Measurements from ENCODE around the gene ZMYM4.
A peak's percentile ranks its signal among the peaks of the same experiment; 100 is the strongest.

ZMYM4 gene

GRCh38 chr1:35408925-35409324 is 140.4 kb downstream of the ZMYM4 start:
- DNase-seq, result no peak

- DNase-seq, result no peak
Measured at GRCh38 chr1:35426097-35426586, 157.6 kb downstream of the ZMYM4 start.

- no peak for DNase-seq
Measured at GRCh38 chr1:35428360-35428759, 159.9 kb downstream of the ZMYM4 start.

DNA sequence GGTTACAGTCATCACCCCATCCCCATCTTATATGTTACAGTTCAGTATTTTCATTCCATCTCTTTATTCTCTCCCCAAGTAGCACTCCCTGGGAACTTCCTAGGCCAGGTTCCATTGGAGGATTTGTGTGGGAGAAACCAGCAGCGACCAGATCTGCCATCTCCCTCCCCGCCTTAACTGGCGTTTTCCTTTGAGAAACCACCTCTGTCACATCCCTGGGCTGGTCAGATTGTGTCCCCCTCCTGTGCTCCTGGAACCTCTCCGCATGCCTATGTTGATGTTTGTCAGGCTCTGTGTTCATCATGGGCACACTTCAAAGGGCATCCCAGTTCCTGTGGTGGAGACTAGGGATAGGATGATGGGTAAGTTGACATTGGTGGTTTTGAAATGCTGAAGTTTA is 162.3 kb downstream of the ZMYM4 start:
- DNase-seq, result no peak

GRCh38 chr1:35431173-35431599 is 162.7 kb downstream of the ZMYM4 start:
- no peak for DNase-seq

DNA sequence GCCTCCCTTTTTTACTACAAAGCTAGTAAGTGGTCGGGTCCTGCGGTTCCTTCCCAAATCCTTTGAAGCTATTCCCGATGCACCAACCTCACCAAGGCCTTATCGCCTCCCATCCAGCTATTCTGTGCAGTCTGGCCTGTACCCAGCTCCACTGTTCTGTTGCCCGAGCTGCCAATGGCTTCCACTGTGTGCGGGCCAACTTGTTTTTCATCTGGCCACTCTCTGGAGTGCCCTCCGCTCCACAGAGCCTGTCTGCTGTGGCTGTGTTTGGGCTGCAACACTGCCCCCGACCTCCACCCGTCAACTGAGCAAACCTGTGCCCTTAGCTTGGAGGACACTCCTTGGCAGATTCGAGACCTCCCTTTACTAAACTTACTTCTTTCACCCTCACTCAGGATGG is 163.7 kb downstream of the ZMYM4 start:
- DNase-seq, result no peak

DNA sequence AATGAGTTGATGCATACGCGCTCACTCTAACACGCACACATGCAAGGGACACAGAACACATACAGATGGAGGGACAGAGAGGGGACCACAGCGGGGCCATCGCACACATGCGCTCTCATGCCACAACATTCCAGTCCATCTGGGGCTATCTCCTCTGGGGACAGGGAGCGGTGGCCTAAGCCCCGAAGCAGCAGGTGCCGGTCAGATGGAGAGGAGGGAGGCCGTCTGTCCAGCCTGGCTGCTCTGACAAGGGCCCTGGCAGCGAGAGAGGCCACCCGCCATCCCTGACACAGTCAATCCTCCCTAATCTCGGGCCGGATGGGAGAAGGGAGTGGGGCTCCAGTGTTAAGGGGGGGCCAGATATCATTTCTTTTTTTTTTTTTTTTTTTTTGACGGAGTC is 165.2 kb downstream of the ZMYM4 start:
- no peak for DNase-seq

DNA sequence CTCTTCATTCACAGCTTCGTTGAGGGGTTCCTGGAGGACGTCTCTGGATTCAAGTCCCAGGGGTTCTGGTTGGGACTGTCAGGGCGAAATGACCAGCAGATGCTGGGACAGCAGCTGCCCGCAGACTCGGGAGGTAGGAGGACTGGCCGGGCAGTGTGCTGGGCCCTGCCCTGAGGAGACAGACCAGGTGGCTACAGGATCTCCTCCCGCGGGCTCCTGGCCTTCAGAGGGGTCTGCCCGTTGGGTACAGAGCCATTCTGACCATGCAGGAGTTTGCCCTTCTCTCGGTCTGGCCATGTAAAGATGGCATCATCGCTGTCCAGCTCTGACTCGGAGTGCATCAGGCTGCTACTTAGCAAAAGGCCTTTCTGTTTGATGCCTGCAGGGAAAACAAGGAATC is 166.2 kb downstream of the ZMYM4 start:
- no peak for DNase-seq

GRCh38 chr1:35436078-35436477 is 167.6 kb downstream of the ZMYM4 start:
- no peak for DNase-seq

GRCh38 chr1:35437200-35437599 is 168.7 kb downstream of the ZMYM4 start:
- DNase-seq, result no peak

DNA sequence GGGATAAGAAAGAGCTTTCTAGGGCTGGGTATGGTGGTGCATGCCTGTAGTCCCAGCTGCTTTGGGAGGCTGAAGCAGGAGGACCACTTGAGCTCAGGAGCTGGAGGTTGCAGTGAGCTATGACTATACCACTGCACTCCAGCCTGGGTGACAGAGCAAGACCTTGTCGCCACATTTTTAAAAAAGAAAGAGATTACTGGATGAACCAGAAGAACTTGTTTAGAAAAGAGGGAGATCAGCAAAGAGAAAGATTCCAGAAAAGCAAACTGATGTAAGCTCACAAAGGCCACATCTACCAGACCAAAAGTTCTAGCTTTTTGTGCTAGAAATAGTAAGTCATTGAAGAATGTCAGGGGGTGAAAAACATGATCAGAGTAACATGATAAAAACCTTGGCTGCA is 171.1 kb downstream of the ZMYM4 start:
- no peak for DNase-seq

DNA sequence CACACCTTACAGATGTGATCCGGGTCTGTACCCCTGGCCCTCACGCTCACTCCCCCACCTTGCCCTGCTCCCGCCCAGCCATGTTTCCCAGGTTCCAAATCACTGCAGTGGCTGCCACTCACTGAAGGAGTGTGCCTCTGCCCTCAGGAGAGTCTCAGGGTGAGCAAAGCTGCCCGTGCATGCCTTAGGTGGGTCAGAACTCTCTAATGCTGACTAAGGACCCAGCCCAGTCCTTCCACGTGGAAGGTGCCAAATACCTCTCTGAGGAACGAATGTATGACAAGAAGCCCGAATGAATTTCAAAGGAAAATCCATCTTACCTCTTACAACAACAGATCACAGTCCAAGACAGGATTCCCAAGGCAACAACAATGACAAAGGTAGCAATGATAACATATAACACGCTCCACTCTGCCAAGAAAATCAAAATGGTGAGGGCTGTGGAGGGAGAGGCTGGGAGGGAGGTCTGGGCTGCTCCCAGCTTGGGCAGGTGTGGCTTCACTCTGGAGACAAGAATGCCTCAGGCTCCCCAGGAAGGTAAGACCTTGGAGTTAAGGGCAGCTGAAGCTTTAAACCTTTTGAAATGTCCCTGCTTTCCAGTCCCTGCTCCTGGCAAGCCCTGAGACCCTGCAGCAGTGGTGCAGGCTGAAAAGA is 173.5 kb downstream of the ZMYM4 start:
- DNase-seq, result no peak

DNA sequence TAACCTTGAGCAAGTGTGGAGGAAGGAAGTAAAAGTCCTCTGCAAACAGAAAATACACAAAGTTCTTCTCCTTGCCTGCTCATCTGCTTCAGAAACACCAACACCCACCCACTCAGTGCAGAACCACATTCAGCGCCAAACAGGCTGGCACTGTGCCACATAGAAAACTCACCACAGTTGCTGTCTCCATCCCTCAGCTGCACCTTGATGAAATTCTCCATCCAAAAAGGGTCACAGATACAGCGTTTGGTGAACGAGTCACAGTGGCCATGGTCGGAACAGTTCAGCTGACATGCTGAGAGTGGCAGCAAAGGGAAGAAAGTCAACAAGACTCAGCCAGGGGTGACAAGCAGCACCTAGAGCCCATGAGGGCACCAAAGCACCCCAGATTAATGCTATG is 174.2 kb downstream of the ZMYM4 start:
- no peak for DNase-seq

- DNase-seq, result no peak
Measured at GRCh38 chr1:35443768-35444518, 175.4 kb downstream of the ZMYM4 start.

GRCh38 chr1:35444519-35444774 is 175.9 kb downstream of the ZMYM4 start:
- DNase-seq, result no peak

- no peak for DNase-seq
Measured at GRCh38 chr1:35447278-35447677, 178.8 kb downstream of the ZMYM4 start.

- DNase-seq, result no peak
Measured at GRCh38 chr1:35448344-35448801, 179.9 kb downstream of the ZMYM4 start.

DNA sequence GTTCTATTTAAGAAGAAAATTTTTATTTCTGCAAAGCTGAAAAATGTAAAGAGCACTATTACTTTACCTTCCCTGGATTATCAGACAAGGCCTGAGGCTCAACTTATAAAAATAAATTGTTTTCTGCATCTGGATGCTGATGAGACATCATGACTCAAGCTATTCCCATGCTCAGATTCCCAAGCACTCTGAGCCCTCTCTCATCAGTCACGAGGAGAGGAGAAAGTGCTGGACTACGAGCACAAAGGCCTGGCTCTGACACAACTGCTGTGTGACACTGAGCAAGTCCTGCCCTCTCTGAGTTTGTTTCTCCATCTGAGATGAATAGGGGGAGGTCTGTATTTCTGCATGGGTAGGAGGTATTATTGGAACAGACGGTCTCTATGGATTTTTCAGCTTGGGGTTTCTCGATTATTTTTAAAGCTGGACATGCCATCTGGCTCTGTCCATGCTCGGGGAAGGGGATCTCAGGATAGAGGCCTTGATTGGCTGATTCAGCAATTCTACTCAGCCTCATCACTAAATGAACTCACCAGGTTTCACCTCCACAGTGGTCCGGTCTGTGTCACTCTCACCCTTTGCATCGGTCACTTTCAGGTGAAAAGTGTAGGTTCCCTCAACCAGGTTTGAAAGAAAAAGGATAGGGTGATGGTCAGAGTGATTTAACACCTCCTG is 181.0 kb downstream of the ZMYM4 start:
- no peak for DNase-seq

GRCh38 chr1:35451125-35451528 is 182.6 kb downstream of the ZMYM4 start:
- DNase-seq, result peak; percentile 8

DNA sequence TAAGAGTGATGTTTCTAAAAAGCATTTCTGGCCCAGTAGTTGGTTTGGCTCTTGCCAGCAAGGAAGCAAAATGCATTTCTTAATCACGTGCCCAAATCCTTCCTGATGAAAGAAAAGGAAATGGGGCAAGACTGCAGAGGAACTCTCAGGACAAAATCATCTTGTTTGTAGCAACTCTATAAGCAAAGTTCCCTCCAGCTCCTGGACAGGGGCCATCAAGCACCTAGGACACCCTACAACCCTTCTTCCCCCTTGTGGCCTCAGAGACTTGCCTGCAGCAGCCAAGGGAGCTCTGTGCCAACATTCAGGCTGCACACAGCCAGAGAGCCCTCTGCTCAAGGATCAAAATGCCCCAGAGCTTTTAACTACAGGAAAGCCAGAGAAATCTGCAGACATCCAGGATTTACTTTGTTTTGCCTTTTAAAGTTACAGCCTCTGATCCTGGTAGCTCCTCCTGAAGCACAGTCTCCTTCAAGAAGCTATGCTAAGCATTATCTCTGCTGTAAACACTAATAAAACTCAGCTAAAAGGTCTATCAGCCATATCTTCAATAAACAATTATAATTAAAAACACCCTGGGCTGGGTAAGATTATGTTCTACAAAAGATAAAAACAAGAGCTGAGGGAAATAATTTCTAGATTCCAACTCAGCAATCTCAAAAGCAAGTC is 183.7 kb downstream of the ZMYM4 start:
- no peak for DNase-seq

DNA sequence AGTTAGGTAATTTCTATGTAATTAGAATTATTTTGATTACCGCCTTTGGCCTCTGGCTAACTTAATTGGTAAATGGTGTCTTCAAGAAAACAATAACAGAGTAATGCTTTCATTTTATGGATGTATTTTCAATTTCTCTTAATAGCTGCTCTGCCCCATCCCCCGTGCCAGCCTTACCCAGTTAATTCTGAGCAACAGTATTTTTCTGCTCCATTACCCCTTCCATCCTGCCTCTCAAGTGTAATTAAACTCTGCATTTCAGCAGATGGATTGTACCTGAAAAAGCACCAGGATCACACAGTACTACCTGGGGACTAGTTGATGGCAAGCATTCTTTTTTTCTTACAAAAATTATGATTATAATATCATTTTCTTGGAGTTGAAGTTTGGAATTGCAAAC is 184.5 kb downstream of the ZMYM4 start:
- no peak for DNase-seq

DNA sequence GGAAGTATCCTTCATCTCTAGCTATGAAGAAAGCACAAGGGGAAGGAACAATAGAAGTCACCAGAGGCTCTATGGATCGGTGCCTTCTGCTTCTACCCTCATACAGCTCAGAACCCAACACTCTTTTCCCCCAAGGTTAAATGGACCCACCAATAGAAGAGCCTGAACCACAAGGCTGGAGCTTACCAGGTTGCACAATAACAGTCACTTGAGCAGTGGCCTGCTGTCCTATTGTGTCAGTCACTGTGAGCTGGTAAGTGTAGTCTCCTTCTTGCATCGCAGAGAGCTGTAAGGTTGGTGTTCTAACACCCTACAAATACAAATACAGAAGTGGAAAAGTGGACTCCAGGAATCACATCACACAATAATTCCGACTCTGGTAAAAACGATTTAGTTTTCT is 185.7 kb downstream of the ZMYM4 start:
- DNase-seq, result no peak

GRCh38 chr1:35454616-35455015 is 186.1 kb downstream of the ZMYM4 start:
- no peak for DNase-seq

GRCh38 chr1:35460796-35461195 is 192.3 kb downstream of the ZMYM4 start:
- no peak for DNase-seq
